ENCODE data around the gene PARVB.

GRCh38 chr22:44200451-44200850 lies 176.3 kb downstream of the PARVB start:
- no peak for TF ChIP-seq POLR2A (IDR thresholded peaks at IDR 0.05)
- TF ChIP-seq, protein P1, sequence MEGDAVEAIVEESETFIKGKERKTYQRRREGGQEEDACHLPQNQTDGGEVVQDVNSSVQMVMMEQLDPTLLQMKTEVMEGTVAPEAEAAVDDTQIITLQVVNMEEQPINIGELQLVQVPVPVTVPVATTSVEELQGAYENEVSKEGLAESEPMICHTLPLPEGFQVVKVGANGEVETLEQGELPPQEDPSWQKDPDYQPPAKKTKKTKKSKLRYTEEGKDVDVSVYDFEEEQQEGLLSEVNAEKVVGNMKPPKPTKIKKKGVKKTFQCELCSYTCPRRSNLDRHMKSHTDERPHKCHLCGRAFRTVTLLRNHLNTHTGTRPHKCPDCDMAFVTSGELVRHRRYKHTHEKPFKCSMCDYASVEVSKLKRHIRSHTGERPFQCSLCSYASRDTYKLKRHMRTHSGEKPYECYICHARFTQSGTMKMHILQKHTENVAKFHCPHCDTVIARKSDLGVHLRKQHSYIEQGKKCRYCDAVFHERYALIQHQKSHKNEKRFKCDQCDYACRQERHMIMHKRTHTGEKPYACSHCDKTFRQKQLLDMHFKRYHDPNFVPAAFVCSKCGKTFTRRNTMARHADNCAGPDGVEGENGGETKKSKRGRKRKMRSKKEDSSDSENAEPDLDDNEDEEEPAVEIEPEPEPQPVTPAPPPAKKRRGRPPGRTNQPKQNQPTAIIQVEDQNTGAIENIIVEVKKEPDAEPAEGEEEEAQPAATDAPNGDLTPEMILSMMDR (IDR thresholded peaks at IDR 0.05) = no peak
